ENCODE results near the gene CACNA2D2.

- TF ChIP-seq CTCF (IDR thresholded peaks at IDR 0.05): no peak
- no peak for TF ChIP-seq EP300 (IDR thresholded peaks at IDR 0.05)
- no peak for TF ChIP-seq POLR2A (IDR thresholded peaks at IDR 0.05)
Measured at GRCh38 chr3:50478051-50478450, 25.4 kb downstream of the CACNA2D2 start.
